RWPE2 (cell line): ENCODE results near the gene CFAP65.

ENCODE experiments used
- ATAC-seq: fragments of 200-7000 bp; cut with Tn5 transposase; 3 replicates; pipeline ENCODE4 v1.9.1; 2021; ENCODE audit warnings: low read depth
- DNase-seq: peaks from one replicate; pipeline ENCODE4 v3.0.0-alpha.2; 2020; ENCODE audit warnings: low spot score
- H3K27ac ChIP-seq: fragments of 450-650 bp; 2 replicates; pipeline ENCODE4 v1.5.1; 2017; ENCODE audit warnings: mild to moderate bottlenecking; ENCODE audit not compliant: poor library complexity, severe bottlenecking
- H3K27me3 ChIP-seq: fragments of 250-450 bp; sonication (Bioruptor Pico); 2 replicates; pipeline ENCODE4 v1.5.1; 2021; ENCODE audit warnings: mild to moderate bottlenecking, moderate library complexity; ENCODE audit not compliant: insufficient read depth, poor library complexity, severe bottlenecking
- H3K36me3 ChIP-seq: fragments of 250-450 bp; sonication (Bioruptor Pico); 2 replicates; pipeline ENCODE4 v1.5.1; 2020; ENCODE audit warnings: low read depth, mild to moderate bottlenecking, moderate library complexity
- H3K4me1 ChIP-seq: fragments of 250-450 bp; sonication (Bioruptor Pico); 2 replicates; pipeline ENCODE4 v1.5.1; 2021; ENCODE audit warnings: mild to moderate bottlenecking, moderate library complexity; ENCODE audit not compliant: insufficient read depth, poor library complexity, severe bottlenecking
- H3K4me3 ChIP-seq: fragments of 250-450 bp; sonication (Bioruptor Pico); 2 replicates; pipeline ENCODE4 v1.5.1; 2021; ENCODE audit warnings: mild to moderate bottlenecking, moderate library complexity; ENCODE audit not compliant: severe bottlenecking
- H3K9me3 ChIP-seq: fragments of 250-450 bp; sonication (Bioruptor Pico); 2 replicates; pipeline ENCODE4 v1.5.1; 2021; ENCODE audit warnings: mild to moderate bottlenecking, moderate library complexity; ENCODE audit not compliant: severe bottlenecking
- CTCF ChIP-seq: fragments of 450-650 bp; IDR thresholded peaks from one replicate; pipeline ENCODE4 v1.5.1; 2017; ENCODE audit warnings: mild to moderate bottlenecking, moderate library complexity; ENCODE audit not compliant: poor library complexity, severe bottlenecking

Gene CFAP65

GRCh38 chr2:219037783-219038499 is 3.4 kb downstream of the CFAP65 start:
- no peak for TF ChIP-seq CTCF
- ATAC-seq: no peak
- H3K27ac ChIP-seq: no peak overlapping the region
- DNase-seq: no peak
- H3K4me1 ChIP-seq: no peaks in the 10 kb centered on the region
- H3K27me3 ChIP-seq: peaks cover 8% of the 10 kb centered on the region
- H3K9me3 ChIP-seq: no peaks in the 10 kb centered on the region
- H3K4me3 ChIP-seq: no peak overlapping the region
- no peaks in the 10 kb centered on the region for H3K36me3 ChIP-seq

- ATAC-seq: no peak
- no peaks in the 10 kb centered on the region for H3K4me1 ChIP-seq
- DNase-seq: no peak
- peaks cover 8% of the 10 kb centered on the region for H3K27me3 ChIP-seq
- no peak overlapping the region for H3K27ac ChIP-seq
- H3K36me3 ChIP-seq: no peaks in the 10 kb centered on the region
- TF ChIP-seq CTCF: no peak
- H3K4me3 ChIP-seq: no peak overlapping the region
- no peaks in the 10 kb centered on the region for H3K9me3 ChIP-seq
Observed at GRCh38 chr2:219035942-219036341, 5.4 kb downstream of the CFAP65 start.

GRCh38 chr2:219034823-219035222 is 6.5 kb downstream of the CFAP65 start:
- TF ChIP-seq CTCF: no peak
- DNase-seq: no peak
- no peak for ATAC-seq
- Histone ChIP-seq H3K27me3 (peaks cover 8% of the 10 kb centered on the region), H3K36me3 (no peaks in the 10 kb centered on the region), H3K27ac (no peak overlapping the region), H3K4me3 (no peak overlapping the region), H3K4me1 (no peaks in the 10 kb centered on the region), H3K9me3 (no peaks in the 10 kb centered on the region)

GRCh38 chr2:219032051-219032745 is 9.1 kb downstream of the CFAP65 start:
- Histone ChIP-seq H3K4me1 (no peaks in the 10 kb centered on the region), H3K36me3 (no peaks in the 10 kb centered on the region), H3K9me3 (no peaks in the 10 kb centered on the region), H3K4me3 (no peak overlapping the region), H3K27me3 (peaks cover 8% of the 10 kb centered on the region), H3K27ac (no peak overlapping the region)
- ATAC-seq: no peak
- TF ChIP-seq CTCF: no peak
- no peak for DNase-seq
